22Rv1 (cell line): ENCODE data around the gene KRTAP2-1.

ENCODE experiments used
- CTCF ChIP-seq: fragments of 450-650 bp; IDR thresholded peaks from 2 replicates; pipeline ENCODE4 v1.5.1; 2017; ENCODE audit warnings: mild to moderate bottlenecking
- ZFX ChIP-seq: fragments of 450-650 bp; IDR thresholded peaks from 2 replicates; pipeline ENCODE4 v1.6.1; 2017; ENCODE audit warnings: antibody characterized with exemption, borderline replicate concordance

DNA sequence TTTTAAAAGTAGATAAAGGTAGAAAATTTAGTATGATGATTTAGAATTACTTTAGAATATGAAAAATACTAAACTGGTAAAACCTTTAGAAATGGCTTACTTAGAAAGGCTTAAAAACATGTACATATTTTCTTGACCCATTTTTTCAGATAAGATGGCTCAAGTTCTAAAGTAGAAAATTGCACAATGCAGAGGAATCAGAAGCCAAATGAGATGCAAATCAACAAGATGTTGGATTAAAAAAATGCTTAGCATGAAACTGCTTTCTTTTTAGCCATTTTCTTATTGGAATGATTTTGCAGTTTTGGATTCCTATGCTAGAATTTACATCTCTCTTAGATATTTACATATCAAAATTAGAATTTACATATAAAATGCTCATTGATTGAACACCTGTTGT, 36.7 kb downstream of the KRTAP2-1 start:
- TF ChIP-seq CTCF (no peak), ZFX (no peak)
